SK-N-MC (cell line): ENCODE results near the gene S100A9.

Experiments used
- DNase-seq: peaks from one replicate; pipeline ENCODE4 v3.0.0-alpha.2; 2011; ENCODE audit warnings: low read depth, low spot score
- H3K27ac ChIP-seq: fragments of 200-600 bp; sonication (generic); 2 replicates; pipeline ENCODE4 v1.5.1; 2016; ENCODE audit warnings: mixed run types
- H3K36me3 ChIP-seq: fragments of 200-600 bp; sonication (generic); 2 replicates; pipeline ENCODE4 v1.6.1; 2017; ENCODE audit warnings: antibody characterized with exemption, low read length, mixed read lengths; ENCODE audit not compliant: insufficient read depth
- H3K4me3 ChIP-seq: fragments of 200-600 bp; sonication (generic); 2 replicates; pipeline ENCODE4 v1.5.1; 2016
- H3K9ac ChIP-seq: fragments of 200-600 bp; sonication (generic); 2 replicates; pipeline ENCODE4 v1.8.0; 2017; ENCODE audit warnings: mixed run types, mixed read lengths; ENCODE audit not compliant: insufficient read length
- H3K9me3 ChIP-seq: fragments of 200-600 bp; sonication (generic); 2 replicates; pipeline ENCODE4 v1.6.1; 2017; ENCODE audit warnings: low read depth, mild to moderate bottlenecking, antibody characterized with exemption, low read length, moderate library complexity, mixed read lengths
- EZH2 ChIP-seq: fragments of 200-600 bp; sonication (generic); IDR thresholded peaks from one replicate; pipeline ENCODE4 v1.6.1; 2017; ENCODE audit warnings: antibody characterized with exemption
- FOXP2 ChIP-seq: optimal IDR thresholded peaks from 2 replicates; pipeline ENCODE3; 2011; ENCODE audit warnings: mild to moderate bottlenecking, moderate library complexity; ENCODE audit not compliant: insufficient read depth; ENCODE audit errors: extremely low read length, control extremely low read depth
- POLR2AphosphoS5 ChIP-seq: IDR thresholded peaks from 2 replicates; pipeline ENCODE4 v1.6.1; 2012; ENCODE audit warnings: mild to moderate bottlenecking, low read depth, low read length, borderline replicate concordance

The S100A9 gene

DNA sequence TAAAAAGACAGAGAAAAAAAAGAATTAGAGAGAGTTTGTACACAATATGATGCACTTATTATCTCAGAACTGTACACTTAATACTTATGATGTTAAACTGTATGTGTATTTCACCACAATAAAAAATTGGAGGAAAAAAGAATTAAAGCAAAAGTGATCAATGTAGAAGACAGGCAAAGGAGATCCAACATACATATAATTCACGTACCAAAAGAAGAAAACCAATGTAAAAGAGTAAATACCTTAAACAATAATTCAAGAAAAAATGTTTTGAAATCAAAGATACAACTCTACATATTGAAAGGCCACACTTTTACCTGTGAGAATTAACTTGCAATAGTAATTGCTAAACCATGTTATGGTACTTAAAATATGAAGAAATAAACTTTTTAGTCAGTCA is 35.1 kb upstream of the S100A9 start:
- no peak overlapping the region for H3K27ac ChIP-seq
- no peak for DNase-seq
- TF ChIP-seq FOXP2 = no peak
- TF ChIP-seq POLR2AphosphoS5 = no peak
- H3K9me3 ChIP-seq = no peaks in the 10 kb centered on the region
- H3K36me3 ChIP-seq = no peaks in the 10 kb centered on the region
- no peak overlapping the region for H3K4me3 ChIP-seq
- H3K9ac ChIP-seq = no peak overlapping the region

- Histone ChIP-seq H3K36me3 (no peaks in the 10 kb centered on the region), H3K27ac (no peak overlapping the region), H3K9ac (no peak overlapping the region), H3K4me3 (no peak overlapping the region), H3K9me3 (no peaks in the 10 kb centered on the region)
- TF ChIP-seq FOXP2 = no peak
- DNase-seq = no peak
Observed at GRCh38 chr1:153324912-153325311, 32.7 kb upstream of the S100A9 start.

- no peaks in the 10 kb centered on the region for H3K9me3 ChIP-seq
- TF ChIP-seq POLR2AphosphoS5 = no peak
- TF ChIP-seq FOXP2 = no peak
- no peak for TF ChIP-seq EZH2
- DNase-seq = no peak
- no peak overlapping the region for H3K9ac ChIP-seq
- no peaks in the 10 kb centered on the region for H3K36me3 ChIP-seq
- H3K4me3 ChIP-seq = no peak overlapping the region
- no peak overlapping the region for H3K27ac ChIP-seq
Observed at GRCh38 chr1:153333902-153334301, 23.8 kb upstream of the S100A9 start.

GRCh38 chr1:153336650-153337049 is 21.0 kb upstream of the S100A9 start:
- TF ChIP-seq POLR2AphosphoS5 (no peak), EZH2 (no peak), FOXP2 (no peak)
- H3K9ac ChIP-seq = no peak overlapping the region
- no peak overlapping the region for H3K27ac ChIP-seq
- H3K36me3 ChIP-seq = no peaks in the 10 kb centered on the region
- H3K4me3 ChIP-seq = no peak overlapping the region
- no peaks in the 10 kb centered on the region for H3K9me3 ChIP-seq
- no peak for DNase-seq

GRCh38 chr1:153337980-153338853 is 19.4 kb upstream of the S100A9 start:
- H3K27ac ChIP-seq = no peak overlapping the region
- no peaks in the 10 kb centered on the region for H3K36me3 ChIP-seq
- DNase-seq = no peak
- no peak overlapping the region for H3K4me3 ChIP-seq
- H3K9me3 ChIP-seq = no peaks in the 10 kb centered on the region
- no peak for TF ChIP-seq FOXP2
- H3K9ac ChIP-seq = no peak overlapping the region

GRCh38 chr1:153339802-153340201 is 17.9 kb upstream of the S100A9 start:
- no peak for TF ChIP-seq EZH2
- no peak for TF ChIP-seq FOXP2
- TF ChIP-seq POLR2AphosphoS5 = no peak
- H3K36me3 ChIP-seq = no peaks in the 10 kb centered on the region
- H3K9me3 ChIP-seq = no peaks in the 10 kb centered on the region
- H3K9ac ChIP-seq = no peak overlapping the region
- no peak for DNase-seq
- no peak overlapping the region for H3K4me3 ChIP-seq
- no peak overlapping the region for H3K27ac ChIP-seq

GRCh38 chr1:153340356-153340755 is 17.3 kb upstream of the S100A9 start:
- Histone ChIP-seq H3K9me3 (no peaks in the 10 kb centered on the region), H3K4me3 (no peak overlapping the region), H3K27ac (no peak overlapping the region), H3K36me3 (no peaks in the 10 kb centered on the region), H3K9ac (no peak overlapping the region)
- TF ChIP-seq POLR2AphosphoS5 (no peak), FOXP2 (no peak), EZH2 (no peak)
- DNase-seq = no peak

DNA sequence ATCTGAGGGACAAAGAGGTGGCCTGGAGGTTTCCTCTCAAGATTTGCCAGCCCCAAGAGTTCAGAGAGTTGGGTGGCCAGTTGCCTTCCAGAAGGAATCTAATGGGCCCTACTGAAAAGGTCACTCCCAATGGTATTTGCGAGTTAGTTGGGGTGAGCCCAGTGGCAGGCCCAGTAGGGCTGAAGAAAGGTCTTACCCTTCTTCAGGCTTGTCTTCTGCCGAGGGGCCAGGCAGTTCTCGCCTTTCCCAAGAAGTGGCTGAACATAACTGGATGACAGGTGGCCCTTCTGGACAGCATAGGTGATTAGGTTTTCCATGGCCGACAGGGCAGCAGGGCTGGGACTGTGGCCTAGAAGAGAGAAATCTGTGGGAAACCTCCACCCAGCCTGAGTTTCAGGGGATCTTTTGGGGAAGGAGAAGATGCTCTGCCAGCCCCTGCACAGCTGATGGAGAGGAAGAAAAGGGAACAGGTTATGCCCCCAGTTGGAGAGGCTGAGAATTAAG is 16.2 kb upstream of the S100A9 start:
- TF ChIP-seq EZH2 (no peak), FOXP2 (no peak), POLR2AphosphoS5 (no peak)

GRCh38 chr1:153342178-153342577 is 15.5 kb upstream of the S100A9 start:
- H3K9ac ChIP-seq = no peak overlapping the region
- H3K4me3 ChIP-seq = no peak overlapping the region
- H3K9me3 ChIP-seq = no peaks in the 10 kb centered on the region
- no peaks in the 10 kb centered on the region for H3K36me3 ChIP-seq
- no peak for TF ChIP-seq EZH2
- no peak for TF ChIP-seq FOXP2
- no peak for TF ChIP-seq POLR2AphosphoS5
- H3K27ac ChIP-seq = no peak overlapping the region
- DNase-seq = no peak

More for the DNA sequence above, 16.2 kb upstream of the S100A9 start:
- Histone ChIP-seq H3K27ac (no peak overlapping the region), H3K9me3 (no peaks in the 10 kb centered on the region), H3K36me3 (no peaks in the 10 kb centered on the region), H3K9ac (no peak overlapping the region), H3K4me3 (no peak overlapping the region)
- DNase-seq = no peak
